ENCODE results near the gene SULT1E1. TPM values are rescaled to one million over a fixed set of nuclear protein-coding genes. Genes with fewer than 3 reads are reported as not detected.

SULT1E1 gene
- total RNA-seq, 2 donors from 2014 or later, result not detected

DNA sequence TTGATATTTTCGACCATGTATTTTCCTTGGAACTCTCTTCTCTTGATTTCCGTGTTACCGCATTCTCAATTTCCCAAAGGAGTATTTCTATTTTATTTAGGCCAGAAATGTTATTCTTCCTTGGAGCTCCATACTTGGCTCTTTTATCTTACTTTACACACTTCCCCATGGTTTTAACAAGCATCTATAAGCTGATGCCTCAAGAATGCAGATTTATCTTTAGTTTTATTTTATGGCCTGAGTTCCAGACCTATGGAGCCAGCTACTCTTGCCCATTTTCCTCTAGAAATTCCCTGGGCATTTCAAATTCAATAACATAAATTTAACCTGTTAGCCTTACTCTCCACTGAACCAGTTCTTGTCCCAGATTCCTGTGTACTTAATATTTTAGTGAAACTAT lies 43.7 kb downstream of the SULT1E1 start:
- DNase-seq, result no peak
- intact Hi-C loops (cut with DNase I), result no loop called here
- no peak for ATAC-seq

DNA sequence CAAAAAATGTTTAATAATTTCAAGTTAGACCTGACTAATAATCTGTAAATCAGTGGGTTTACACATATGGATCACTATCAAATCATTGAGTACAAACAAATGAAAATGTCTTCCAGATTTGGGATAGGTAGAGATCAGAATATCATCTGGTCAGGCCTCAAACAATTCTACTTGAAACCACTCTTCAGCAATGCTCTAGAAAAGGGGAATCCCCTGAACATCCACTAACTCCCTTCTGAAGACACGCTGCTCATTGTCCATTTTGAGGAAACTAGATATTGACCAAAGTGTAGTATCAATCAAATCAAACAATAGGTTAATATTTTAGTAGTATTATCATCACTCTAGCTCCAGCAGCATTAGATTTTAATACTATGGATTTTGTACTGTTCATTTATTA lies 46.3 kb downstream of the SULT1E1 start:
- intact Hi-C loops (cut with DNase I), result no loop called here
- ATAC-seq (no peak), DNase-seq (no peak)

DNA sequence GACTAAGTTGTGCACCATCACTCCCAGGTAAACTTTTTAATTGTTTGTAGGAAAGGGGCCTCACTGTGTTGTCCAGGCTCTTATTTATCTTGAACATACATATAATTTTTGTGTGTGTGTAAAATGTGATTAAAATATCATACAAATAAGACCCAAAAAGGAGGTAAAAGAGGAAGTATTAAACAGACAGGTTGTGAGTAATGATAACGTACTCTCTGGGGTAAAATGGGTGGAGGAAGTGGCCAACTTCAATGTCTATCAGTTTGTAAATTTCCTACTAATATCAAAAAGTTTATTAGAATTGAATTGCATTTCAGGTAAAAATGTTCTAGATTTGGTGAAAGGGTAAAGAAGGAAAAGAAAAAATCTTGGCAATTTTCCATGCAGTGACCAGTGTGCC lies 48.8 kb downstream of the SULT1E1 start:
- DNase-seq (no peak), ATAC-seq (no peak)
- intact Hi-C loops (cut with DNase I), result no loop called here

DNA sequence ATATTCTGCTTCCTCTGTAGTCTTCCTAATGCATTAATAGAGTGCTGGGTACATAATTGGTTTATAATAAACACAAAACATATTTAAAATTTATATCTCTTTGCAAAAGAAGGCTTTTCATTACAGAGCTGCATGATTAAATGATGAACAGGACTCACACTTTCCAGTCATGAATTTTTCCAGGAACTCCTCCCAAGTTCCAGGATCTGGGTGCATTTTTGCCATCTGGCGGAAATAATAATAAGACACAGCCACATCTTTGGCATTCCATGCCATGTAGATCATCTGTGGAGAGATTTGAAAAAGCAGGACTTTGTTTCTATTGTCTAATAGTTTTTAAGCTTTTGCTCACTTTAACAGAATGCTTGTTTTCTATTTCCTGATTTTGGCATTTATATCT lies 59.3 kb downstream of the SULT1E1 start:
- no peak for DNase-seq
- no peak for ATAC-seq
- intact Hi-C loops (cut with DNase I), result no loop called here

DNA sequence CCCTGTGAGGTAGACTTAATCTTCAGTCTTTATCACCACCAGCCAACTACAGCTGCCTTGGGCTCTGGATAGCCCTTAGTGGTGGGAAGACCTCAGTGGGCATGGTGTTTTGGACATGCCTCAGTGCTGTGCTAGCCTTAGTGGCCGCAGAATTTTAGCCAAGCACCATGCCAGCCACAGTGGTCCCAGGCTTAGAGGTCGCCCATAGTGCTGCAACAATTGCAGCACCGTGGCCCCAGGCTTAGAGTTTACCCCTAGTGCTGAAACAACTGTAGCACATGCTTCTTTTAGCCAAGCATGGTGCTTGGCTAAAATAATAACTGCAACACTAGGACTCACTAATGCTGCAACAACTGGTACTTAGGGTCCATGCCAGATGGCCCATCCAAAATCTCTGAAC lies 60.6 kb downstream of the SULT1E1 start:
- DNase-seq (no peak), ATAC-seq (no peak)
- intact Hi-C loops (cut with DNase I), result no loop called here

DNA sequence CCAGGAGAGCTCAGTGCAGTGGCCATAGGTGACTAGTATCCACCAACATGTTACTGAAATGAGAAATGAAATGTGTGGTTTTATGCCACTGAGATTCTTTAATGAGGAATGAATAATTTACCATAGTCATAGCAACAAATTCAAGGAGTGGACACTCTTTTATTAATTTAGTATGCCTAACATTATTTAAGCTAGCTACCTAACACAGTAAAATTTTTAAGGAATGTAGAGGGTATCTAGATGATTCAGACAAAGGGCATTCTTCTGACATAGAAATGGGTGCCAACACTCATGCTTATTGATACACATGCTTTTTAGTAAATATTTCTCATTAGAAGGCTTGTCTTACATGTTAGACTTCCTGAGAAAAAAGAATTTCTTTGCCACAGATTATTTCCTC lies 66.2 kb downstream of the SULT1E1 start:
- no peak for DNase-seq
- no peak for ATAC-seq
- intact Hi-C loops (cut with DNase I), result no loop called here

Other genes starting within 250 kb of the SULT1E1 start
- not detected for gene UGT2A2, start 220.5 kb downstream of the SULT1E1 start, total RNA-seq
- gene UGT2A1, start 206.9 kb downstream of the SULT1E1 start, total RNA-seq, result not detected
- gene SULT1B1, start 99.5 kb downstream of the SULT1E1 start, total RNA-seq, result 1 to 10 TPM in 1 of 2 donors, under 1 TPM in 1; 0.99 to 1.6 TPM
- gene CSN1S1, start 70.9 kb upstream of the SULT1E1 start, total RNA-seq, result 1 to 10 TPM in 1 of 2 donors, under 1 TPM in 1; 0.68 to 3.2 TPM
- not detected for gene CSN2, start 105.6 kb upstream of the SULT1E1 start, total RNA-seq
- not detected for gene STATH, start 135.8 kb upstream of the SULT1E1 start, total RNA-seq
- gene HTN3, start 168.3 kb upstream of the SULT1E1 start, total RNA-seq, result not detected
- gene HTN1, start 190.3 kb upstream of the SULT1E1 start, total RNA-seq, result not detected

Data from left cardiac atrium (tissue), 4 donors.